ENCODE measurements around the gene TAAR8. TPM values are rescaled to one million over a fixed set of nuclear protein-coding genes. Genes with fewer than 3 reads are reported as not detected.

The TAAR8 gene
- total and polyA plus RNA-seq, 2 donors (not counting 1 experiment from before 2014, with no cell fraction given): not detected

DNA sequence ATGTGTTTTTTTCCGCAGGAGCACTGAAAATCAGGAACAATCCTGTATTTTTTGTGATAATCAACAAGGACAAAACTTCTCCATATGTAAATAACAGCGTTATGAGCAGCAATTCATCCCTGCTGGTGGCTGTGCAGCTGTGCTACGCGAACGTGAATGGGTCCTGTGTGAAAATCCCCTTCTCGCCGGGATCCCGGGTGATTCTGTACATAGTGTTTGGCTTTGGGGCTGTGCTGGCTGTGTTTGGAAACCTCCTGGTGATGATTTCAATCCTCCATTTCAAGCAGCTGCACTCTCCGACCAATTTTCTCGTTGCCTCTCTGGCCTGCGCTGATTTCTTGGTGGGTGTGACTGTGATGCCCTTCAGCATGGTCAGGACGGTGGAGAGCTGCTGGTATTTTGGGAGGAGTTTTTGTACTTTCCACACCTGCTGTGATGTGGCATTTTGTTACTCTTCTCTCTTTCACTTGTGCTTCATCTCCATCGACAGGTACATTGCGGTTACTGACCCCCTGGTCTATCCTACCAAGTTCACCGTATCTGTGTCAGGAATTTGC is 17.8 kb downstream of the TAAR8 start, which contains the start of gene TAAR6:
TAAR6 (plus strand) TSS at position 102 of the 557 bp plus-strand sequence; CDS start at position 102, 0 bp downstream.
- no peaks in the 10 kb centered on the region for H3K36me3 ChIP-seq (replicated peaks in 1 of 2; ENCODE audit: control extremely low read depth in 1 of 2, control insufficient read depth in 1 of 2, extremely low read depth in 1 of 2, insufficient read depth in 2 of 2, low read length in 1 of 2)
- no peak within 1 kb of the TSS for H3K4me3 ChIP-seq (ENCODE audit: control extremely low read depth in 1 of 5, extremely low read depth in 1 of 5, insufficient read depth in 1 of 5, low read depth in 2 of 5, low read length in 4 of 5)
- intact Hi-C loops (cut with micrococcal nuclease): no loop called here
- H3K4me1 ChIP-seq (ENCODE audit: control insufficient read depth in 2 of 2, insufficient read depth in 2 of 2, low read length in 2 of 2): no peaks in the 10 kb centered on the region
- no peak within 1 kb of the TSS for H3K27ac ChIP-seq (ENCODE audit: low read length in 2 of 2)
- H3K9me3 ChIP-seq (ENCODE audit: control extremely low read depth in 1 of 3, control insufficient read depth in 2 of 3, insufficient read depth in 1 of 3, low read length in 2 of 3): no peaks in the 10 kb centered on the region
- peaks cover 0 to 6% (median 3%) of the 10 kb centered on the region in 4 experiments for H3K27me3 ChIP-seq (replicated peaks in 1 of 4; ENCODE audit: control extremely low read depth in 1 of 4, control insufficient read depth in 3 of 4, insufficient read depth in 4 of 4, low read length in 3 of 4)
- Mint-ChIP-seq H3K4me1 (no peaks in the 10 kb centered on the region), H3K27me3 (peaks cover 34% of the 10 kb centered on the region), H3K27ac (no peak within 1 kb of the TSS), H3K4me3 (no peak within 1 kb of the TSS), H3K9me3 (ENCODE audit: insufficient read depth) (no peaks in the 10 kb centered on the region)
- H3K9ac ChIP-seq (ENCODE audit: low read length): no peak within 1 kb of the TSS
- ATAC-seq (ENCODE audit: low read depth) (no peak), DNase-seq (no peak)
- TF ChIP-seq, protein P1, sequence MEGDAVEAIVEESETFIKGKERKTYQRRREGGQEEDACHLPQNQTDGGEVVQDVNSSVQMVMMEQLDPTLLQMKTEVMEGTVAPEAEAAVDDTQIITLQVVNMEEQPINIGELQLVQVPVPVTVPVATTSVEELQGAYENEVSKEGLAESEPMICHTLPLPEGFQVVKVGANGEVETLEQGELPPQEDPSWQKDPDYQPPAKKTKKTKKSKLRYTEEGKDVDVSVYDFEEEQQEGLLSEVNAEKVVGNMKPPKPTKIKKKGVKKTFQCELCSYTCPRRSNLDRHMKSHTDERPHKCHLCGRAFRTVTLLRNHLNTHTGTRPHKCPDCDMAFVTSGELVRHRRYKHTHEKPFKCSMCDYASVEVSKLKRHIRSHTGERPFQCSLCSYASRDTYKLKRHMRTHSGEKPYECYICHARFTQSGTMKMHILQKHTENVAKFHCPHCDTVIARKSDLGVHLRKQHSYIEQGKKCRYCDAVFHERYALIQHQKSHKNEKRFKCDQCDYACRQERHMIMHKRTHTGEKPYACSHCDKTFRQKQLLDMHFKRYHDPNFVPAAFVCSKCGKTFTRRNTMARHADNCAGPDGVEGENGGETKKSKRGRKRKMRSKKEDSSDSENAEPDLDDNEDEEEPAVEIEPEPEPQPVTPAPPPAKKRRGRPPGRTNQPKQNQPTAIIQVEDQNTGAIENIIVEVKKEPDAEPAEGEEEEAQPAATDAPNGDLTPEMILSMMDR (IDR thresholded peaks at IDR 0.05): no peak
- no peak for TF ChIP-seq EZH2 (IDR thresholded peaks at IDR 0.05; ENCODE audit: borderline replicate concordance, insufficient read depth, low read depth, low read length, poor library complexity, severe bottlenecking)
- H2AFZ ChIP-seq (ENCODE audit: insufficient read depth, low read depth, low read length, poor library complexity, severe bottlenecking): no peak within 1 kb of the TSS
- no peaks in the 10 kb centered on the region for H4K20me1 ChIP-seq (ENCODE audit: control insufficient read depth, insufficient read depth, low read length, poor library complexity, severe bottlenecking)
- no peaks in the 10 kb centered on the region for H3K79me2 ChIP-seq (ENCODE audit: control insufficient read depth, insufficient read depth, low read length)
- POLR2A ChIA-PET: no interaction called here
- H3K4me2 ChIP-seq (replicated peaks; ENCODE audit: low read depth, low read length, poor library complexity, severe bottlenecking): no peak within 1 kb of the TSS
- 97% methylated on average over 10 of the region's 15 CpGs for WGBS (ENCODE audit: insufficient coverage)
- CTCF ChIA-PET: no interaction called here

DNA sequence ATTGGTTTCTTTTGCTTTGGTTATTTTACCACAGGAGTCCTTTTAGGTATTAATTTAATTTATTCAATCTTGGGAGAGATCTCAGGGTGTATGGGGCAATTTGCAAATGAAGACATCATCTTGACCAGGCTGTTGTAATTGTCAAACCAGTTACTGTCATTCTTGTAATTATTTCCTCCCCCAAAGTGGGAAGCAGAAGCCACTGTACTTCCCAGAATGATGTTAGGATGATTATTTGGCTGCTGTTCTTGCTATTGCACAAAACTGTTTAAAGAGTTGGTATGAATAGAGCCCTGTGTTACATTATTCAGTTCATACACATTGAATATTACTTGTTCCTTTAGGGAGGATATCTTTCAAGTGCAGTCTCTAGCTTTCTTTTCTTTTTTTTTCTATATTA is 19.3 kb downstream of the TAAR8 start:
- Mint-ChIP-seq H3K4me1 (no peaks in the 10 kb centered on the region), H3K9me3 (ENCODE audit: insufficient read depth) (no peaks in the 10 kb centered on the region), H3K4me3 (no peak overlapping the region), H3K27ac (no peak overlapping the region), H3K27me3 (peaks cover 36% of the 10 kb centered on the region)
- Histone ChIP-seq H3K79me2 (ENCODE audit: control insufficient read depth, insufficient read depth, low read length) (no peaks in the 10 kb centered on the region), H3K4me1 (ENCODE audit: control insufficient read depth in 2 of 2, insufficient read depth in 2 of 2, low read length in 2 of 2) (no peaks in the 10 kb centered on the region), H3K9me3 (ENCODE audit: control extremely low read depth in 1 of 3, control insufficient read depth in 2 of 3, insufficient read depth in 1 of 3, low read length in 2 of 3) (no peaks in the 10 kb centered on the region), H3K27ac (ENCODE audit: low read length in 2 of 2) (no peak overlapping the region), H4K20me1 (ENCODE audit: control insufficient read depth, insufficient read depth, low read length, poor library complexity, severe bottlenecking) (no peaks in the 10 kb centered on the region), H3K4me2 (replicated peaks; ENCODE audit: low read depth, low read length, poor library complexity, severe bottlenecking) (no peak overlapping the region), H2AFZ (ENCODE audit: insufficient read depth, low read depth, low read length, poor library complexity, severe bottlenecking) (no peak overlapping the region), H3K36me3 (replicated peaks in 1 of 2; ENCODE audit: control extremely low read depth in 1 of 2, control insufficient read depth in 1 of 2, extremely low read depth in 1 of 2, insufficient read depth in 2 of 2, low read length in 1 of 2) (no peaks in the 10 kb centered on the region), H3K27me3 (replicated peaks in 1 of 4; ENCODE audit: control extremely low read depth in 1 of 4, control insufficient read depth in 3 of 4, insufficient read depth in 4 of 4, low read length in 3 of 4) (peaks cover 0 to 6% (median 3%) of the 10 kb centered on the region in 4 experiments), H3K4me3 (ENCODE audit: control extremely low read depth in 1 of 5, extremely low read depth in 1 of 5, insufficient read depth in 1 of 5, low read depth in 2 of 5, low read length in 4 of 5) (no peak overlapping the region), H3K9ac (ENCODE audit: low read length) (no peak overlapping the region)
- ATAC-seq (ENCODE audit: low read depth) (no peak), DNase-seq (no peak)
- intact Hi-C loops (cut with micrococcal nuclease): no loop called here
- CTCF ChIA-PET: interaction anchor here (1.0 kb wide), 1 partner anchor 292 kb away, joined by 3 read pairs; no protein-coding TSS in a partner anchor
- TF ChIP-seq, protein P1 (IDR thresholded peaks at IDR 0.05): no peak
- TF ChIP-seq EZH2 (IDR thresholded peaks at IDR 0.05; ENCODE audit: borderline replicate concordance, insufficient read depth, low read depth, low read length, poor library complexity, severe bottlenecking): no peak
- POLR2A ChIA-PET: no interaction called here

Data from B cell (primary cell).